HepG2 (cell line): ENCODE data around the gene ARFGAP2. TPM values are rescaled to one million over a fixed set of nuclear protein-coding genes. Genes with fewer than 3 reads are reported as not detected.

ENCODE experiments used
- CCDC6 ChIP-seq: sonication (generic); formaldehyde crosslinking; IDR thresholded peaks from 2 replicates; pipeline ENCODE4 v1.8.1; 2022; ENCODE audit warnings: mild to moderate bottlenecking, missing genetic modification reagents, moderate library complexity
- CHD4 ChIP-seq: fragments of 200-600 bp; sonication (generic); IDR thresholded peaks from 2 replicates; pipeline ENCODE4 v1.7.0; 2017; ENCODE audit warnings: mild to moderate bottlenecking, low read length, borderline replicate concordance
- FLYWCH1 ChIP-seq: sonication (generic); formaldehyde crosslinking; IDR thresholded peaks from 2 replicates; pipeline ENCODE4 v1.8.1; 2023; ENCODE audit warnings: mild to moderate bottlenecking, missing genetic modification reagents
- HNRNPK ChIP-seq: fragments of 200-400 bp; formaldehyde crosslinking; IDR thresholded peaks from 2 replicates; pipeline ENCODE4 v1.6.1; 2018; ENCODE audit warnings: low read length, low read depth, moderate library complexity, mild to moderate bottlenecking; ENCODE audit not compliant: poor library complexity, severe bottlenecking
- JUNB ChIP-seq: sonication (generic); formaldehyde crosslinking; IDR thresholded peaks from 2 replicates; pipeline ENCODE4 v1.8.0; 2022; ENCODE audit warnings: missing genetic modification reagents, mild to moderate bottlenecking, borderline replicate concordance
- MIER2 ChIP-seq: IDR thresholded peaks from 2 replicates; pipeline ENCODE4 v1.6.1; 2016; ENCODE audit warnings: missing biosample characterization, missing genetic modification reagents
- MNT ChIP-seq: fragments of 450-650 bp; IDR thresholded peaks from 2 replicates; pipeline ENCODE4 v1.6.1; 2016
- NFIC ChIP-seq: IDR thresholded peaks from 2 replicates; pipeline ENCODE4 v1.6.1; 2012; ENCODE audit warnings: mild to moderate bottlenecking, low read length, inconsistent platforms
- NFKB2 ChIP-seq: sonication (generic); formaldehyde crosslinking; IDR thresholded peaks from 2 replicates; pipeline ENCODE4 v1.4.0; 2020; ENCODE audit warnings: missing genetic modification reagents, borderline replicate concordance
- NKX3-1 ChIP-seq: sonication (generic); formaldehyde crosslinking; IDR thresholded peaks from 2 replicates; pipeline ENCODE4 v1.5.0; 2020; ENCODE audit warnings: missing genetic modification reagents
- NR3C1 ChIP-seq: sonication (generic); formaldehyde crosslinking; IDR thresholded peaks from 2 replicates; pipeline ENCODE4 v1.4.0; 2020; ENCODE audit warnings: missing genetic modification reagents
- POLR2AphosphoS5 ChIP-seq: IDR thresholded peaks from 2 replicates; pipeline ENCODE4 v1.6.1; 2012; ENCODE audit warnings: low read depth, low read length
- SETDB1 ChIP-seq: sonication (generic); formaldehyde crosslinking; IDR thresholded peaks from 2 replicates; pipeline ENCODE4 v1.5.1; 2020; ENCODE audit warnings: missing genetic modification reagents, mild to moderate bottlenecking, borderline replicate concordance
- TAF15 ChIP-seq: fragments of 200-400 bp; formaldehyde crosslinking; IDR thresholded peaks from one replicate; pipeline ENCODE4 v1.6.1; 2018; ENCODE audit warnings: mild to moderate bottlenecking, low read depth, low read length; ENCODE audit not compliant: poor library complexity, severe bottlenecking
- THAP8 ChIP-seq: sonication (generic); formaldehyde crosslinking; IDR thresholded peaks from 2 replicates; pipeline ENCODE4 v1.5.1; 2020; ENCODE audit warnings: missing genetic modification reagents, mild to moderate bottlenecking, borderline replicate concordance
- ZNF292 ChIP-seq: sonication (generic); formaldehyde crosslinking; IDR thresholded peaks from 2 replicates; pipeline ENCODE4 v1.8.1; 2022; ENCODE audit warnings: mild to moderate bottlenecking, low read depth, missing genetic modification reagents, borderline replicate concordance
- ZNF296 ChIP-seq: sonication (generic); formaldehyde crosslinking; conservative IDR thresholded peaks from 2 replicates; pipeline ENCODE4 v1.5.0; 2020; ENCODE audit warnings: mild to moderate bottlenecking, missing genetic modification reagents
- ZNF446 ChIP-seq: sonication (generic); formaldehyde crosslinking; IDR thresholded peaks from 2 replicates; pipeline ENCODE4 v1.5.0; 2020; ENCODE audit warnings: mild to moderate bottlenecking, missing genetic modification reagents
- ZNF546 ChIP-seq: sonication (generic); formaldehyde crosslinking; conservative IDR thresholded peaks from 2 replicates; pipeline ENCODE4 v1.8.1; 2023; ENCODE audit warnings: mild to moderate bottlenecking, missing genetic modification reagents
- ZNF558 ChIP-seq: sonication (generic); formaldehyde crosslinking; IDR thresholded peaks from 2 replicates; pipeline ENCODE4 v1.9.0; 2022; ENCODE audit warnings: mild to moderate bottlenecking, missing genetic modification reagents, borderline replicate concordance
- ZNF570 ChIP-seq: sonication (generic); formaldehyde crosslinking; IDR thresholded peaks from 2 replicates; pipeline ENCODE4 v1.4.0; 2020; ENCODE audit warnings: mild to moderate bottlenecking, missing genetic modification reagents, borderline replicate concordance
- ZNF660 ChIP-seq: sonication (generic); formaldehyde crosslinking; IDR thresholded peaks from 2 replicates; pipeline ENCODE4 v1.5.1; 2020; ENCODE audit warnings: mild to moderate bottlenecking, low read depth, missing genetic modification reagents, borderline replicate concordance
- ZNF670 ChIP-seq: sonication (generic); formaldehyde crosslinking; IDR thresholded peaks from 2 replicates; pipeline ENCODE4 v1.8.0; 2022; ENCODE audit warnings: mild to moderate bottlenecking, missing genetic modification reagents, borderline replicate concordance
- ZNF782 ChIP-seq: sonication (generic); formaldehyde crosslinking; IDR thresholded peaks from 2 replicates; pipeline ENCODE4 v1.4.0; 2020; ENCODE audit warnings: missing genetic modification reagents, mild to moderate bottlenecking, borderline replicate concordance
- polyA plus RNA-seq, 8 experiments: library from polyadenylated mRNA; depleted of rRNA in 3 of 8; stranded (reverse) in 7 of 8; unstranded in 1 of 8; fragments of >200 nt; fragmentation: Illumina TruSeq in 4 of 8; extraction: Trizol in 4 of 8; gene quantifications; 2 replicates each; pipeline versions ENCODE4 v1.2.1 to v1.2.3, GENCODE V29; 2011 to 2016; ENCODE audit warnings: low read depth in 4 of 8, missing spikeins in 1 of 8, mixed read lengths in 1 of 8; ENCODE audit not compliant: insufficient read depth in 1 of 8
- total RNA-seq, 5 experiments: library from RNA; depleted of rRNA; stranded (reverse); fragments of >200 nt; fragmentation: Illumina TruSeq; extraction: Trizol; gene quantifications; 2 replicates each; pipeline ENCODE4 v1.2.3, GENCODE V29; 2016; ENCODE audit warnings: low read depth in 1 of 5
- TF ChIP-seq, protein P1 (sequence below): IDR thresholded peaks from 2 replicates; pipeline ENCODE4 v1.6.1; 2016; ENCODE audit warnings: missing genetic modification reagents, missing compliant biosample characterization
- TF ChIP-seq, protein P2 (sequence below): sonication (generic); formaldehyde crosslinking; IDR thresholded peaks from 2 replicates; pipeline ENCODE4 v1.4.0; 2020; ENCODE audit warnings: missing genetic modification reagents, low read depth, mild to moderate bottlenecking, borderline replicate concordance

The ARFGAP2 gene
- total and polyA plus RNA-seq, 2 of the 13 experiments (the other 11 are each of a cell fraction or from before 2014, with no cell fraction given): 32.3 to 75.3 TPM

- no peak for TF ChIP-seq ZNF782 (CRISPR knock-in tag)
- TF ChIP-seq ZNF296 (CRISPR knock-in tag): no peak
- TF ChIP-seq, protein P1, sequence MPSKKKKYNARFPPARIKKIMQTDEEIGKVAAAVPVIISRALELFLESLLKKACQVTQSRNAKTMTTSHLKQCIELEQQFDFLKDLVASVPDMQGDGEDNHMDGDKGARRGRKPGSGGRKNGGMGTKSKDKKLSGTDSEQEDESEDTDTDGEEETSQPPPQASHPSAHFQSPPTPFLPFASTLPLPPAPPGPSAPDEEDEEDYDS: no peak
- TF ChIP-seq JUNB: no peak
- no peak for TF ChIP-seq SETDB1 (CRISPR knock-in tag)
- 0 out of 2 replicates have a peak, but pooled peaks have one; percentile 20 for TF ChIP-seq NFKB2 (CRISPR knock-in tag)
- peak; percentile 8; the same call in 1 of the 2 replicates for TF ChIP-seq NFIC
- TF ChIP-seq CCDC6 (CRISPR knock-in tag): no peak
- no peak for TF ChIP-seq TAF15
- TF ChIP-seq CHD4: no peak
- TF ChIP-seq, protein P2, sequence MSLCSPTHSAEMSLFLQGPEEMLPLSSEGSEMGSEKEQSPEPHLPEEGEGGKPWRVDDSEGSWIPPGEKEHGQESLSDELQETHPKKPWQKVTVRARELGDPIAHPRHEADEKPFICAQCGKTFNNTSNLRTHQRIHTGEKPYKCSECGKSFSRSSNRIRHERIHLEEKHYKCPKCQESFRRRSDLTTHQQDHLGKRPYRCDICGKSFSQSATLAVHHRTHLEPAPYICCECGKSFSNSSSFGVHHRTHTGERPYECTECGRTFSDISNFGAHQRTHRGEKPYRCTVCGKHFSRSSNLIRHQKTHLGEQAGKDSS (CRISPR knock-in tag): no peak
- no peak for TF ChIP-seq ZNF558 (CRISPR knock-in tag)
- TF ChIP-seq ZNF660: no peak
- TF ChIP-seq MIER2 (CRISPR knock-in tag): no peak
- no peak for TF ChIP-seq MNT
- no peak for TF ChIP-seq NKX3-1 (CRISPR knock-in tag)
- TF ChIP-seq NR3C1: no peak
- no peak for TF ChIP-seq FLYWCH1
- TF ChIP-seq THAP8: no peak; the same call in 1 of the 2 replicates
- peak; percentile 5 for TF ChIP-seq HNRNPK
- no peak for TF ChIP-seq ZNF446 (CRISPR knock-in tag)
- TF ChIP-seq ZNF670 (CRISPR knock-in tag): no peak
- TF ChIP-seq ZNF570 (CRISPR knock-in tag): no peak
- no peak for TF ChIP-seq ZNF292 (CRISPR knock-in tag)
- TF ChIP-seq ZNF546 (CRISPR knock-in tag): no peak
- no peak for TF ChIP-seq POLR2AphosphoS5
Measured at GRCh38 chr11:47177229-47177845, 658 bp upstream of the ARFGAP2 start (continued).
